ENCODE results near the gene CCL13. TPM values are rescaled to one million over a fixed set of nuclear protein-coding genes. Genes with fewer than 3 reads are reported as not detected.

Gene CCL13
- total and polyA plus RNA-seq, 4 donors = 0.12 to 0.84 TPM; not detected in 2

DNA sequence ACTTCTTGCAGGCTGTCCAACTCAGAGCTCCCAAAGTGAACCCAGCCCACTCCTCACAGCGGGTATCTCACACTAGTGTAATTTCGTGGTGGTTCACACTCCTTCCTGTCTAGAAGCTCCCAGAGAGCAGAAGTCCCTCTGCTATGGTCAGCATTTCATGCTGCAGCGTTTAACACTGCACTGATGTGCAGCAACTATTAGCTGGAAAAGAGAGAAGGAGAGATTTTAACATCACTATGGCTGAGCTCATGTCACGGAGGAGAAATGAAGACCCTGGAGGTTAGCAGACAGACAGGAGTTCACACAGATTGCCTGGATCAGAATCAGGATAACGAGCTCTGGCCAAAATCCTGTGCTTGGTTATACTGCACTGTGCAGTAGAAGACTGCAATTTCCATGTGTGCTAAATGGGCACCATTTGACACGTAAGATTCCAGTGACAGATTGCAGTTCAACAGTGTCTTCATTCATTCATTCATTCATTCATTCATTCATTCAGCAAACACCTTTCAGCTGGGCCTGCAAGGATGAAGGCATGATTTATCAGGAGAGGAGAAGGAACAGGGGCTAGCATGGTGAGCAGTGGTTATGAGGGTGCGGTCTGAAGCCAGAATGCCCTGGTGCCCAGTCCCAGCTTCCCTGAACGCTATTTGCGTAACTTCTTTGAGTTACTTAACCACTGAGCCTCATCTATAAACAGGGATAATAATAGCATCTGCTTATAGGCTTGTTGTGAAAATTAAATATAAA, 12.1 kb downstream of the CCL13 start:
- WGBS = 59% methylated on average over 9 of the region's 9 CpGs
- no peaks in the 10 kb centered on the region for H3K27me3 ChIP-seq (ENCODE audit: control insufficient read depth in 4 of 4, insufficient read depth in 4 of 4, low read length in 3 of 4)
- H3K9me3 ChIP-seq (ENCODE audit: control insufficient read depth in 4 of 4, low read length in 3 of 4) = no peaks in the 10 kb centered on the region
- TF ChIP-seq GABPA (IDR thresholded peaks at IDR 0.05 in 1 of 2, conservative IDR thresholded peaks at IDR 0.05 in 1 of 2) (no peak), RAD21 (IDR thresholded peaks at IDR 0.05) (no peak), SP1 (IDR thresholded peaks at IDR 0.05) (no peak)
- no peak for DNase-seq (ENCODE audit: low spot score)
- H3K9ac ChIP-seq (ENCODE audit: low read depth in 1 of 2, low read length in 2 of 2) = no peak overlapping the region
- H3K4me3 ChIP-seq (ENCODE audit: low read depth in 1 of 3, low read length in 3 of 3) = no peak overlapping the region
- peaks cover 7 to 20% (median 18%) of the 10 kb centered on the region in 4 donors for H3K4me1 ChIP-seq (ENCODE audit: control insufficient read depth in 4 of 4, insufficient read depth in 4 of 4, low read length in 3 of 4)
- no peak overlapping the region for H3K27ac ChIP-seq (ENCODE audit: low read depth in 1 of 2, low read length in 2 of 2)
- no peaks in the 10 kb centered on the region for H3K36me3 ChIP-seq (ENCODE audit: control insufficient read depth in 4 of 4, insufficient read depth in 3 of 4, low read depth in 1 of 4, low read length in 3 of 4)

DNA sequence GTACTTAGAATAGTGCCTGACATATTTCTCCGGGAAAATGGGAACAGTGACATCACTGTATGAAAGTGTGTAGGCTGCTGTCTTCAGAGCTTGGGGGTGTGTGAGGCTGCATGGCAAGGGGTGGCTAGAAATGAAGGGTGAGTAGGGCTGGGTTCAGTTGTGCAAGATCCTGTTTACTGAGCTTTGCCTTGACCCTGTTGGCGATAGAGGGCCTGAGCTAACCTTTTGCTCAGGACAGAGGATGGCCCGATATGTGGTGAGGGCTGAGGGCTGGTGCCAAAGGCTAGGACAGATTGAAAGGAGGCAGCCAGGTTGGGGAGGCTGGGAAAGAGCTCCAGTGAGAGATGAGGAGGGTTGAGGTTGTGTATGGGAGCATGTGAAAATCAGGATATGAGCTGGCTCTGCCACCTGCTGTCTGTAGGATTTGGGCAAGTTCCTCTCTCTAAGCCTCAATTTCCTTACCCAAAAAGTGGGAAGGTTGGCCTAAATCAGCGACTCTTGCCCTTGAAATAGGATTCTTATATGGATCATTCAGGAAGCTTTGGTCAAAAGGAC, 12.7 kb downstream of the CCL13 start:
- TF ChIP-seq EGR1 (IDR thresholded peaks at IDR 0.05; ENCODE audit: low read depth in 2 of 2) (no peak), FOXA1 (IDR thresholded peaks at IDR 0.05) (peak; percentile 74), YY1 (IDR thresholded peaks at IDR 0.05) (peak; percentile 50), FOXA2 (IDR thresholded peaks at IDR 0.05) (peak; percentile 84), CTCF (IDR thresholded peaks at IDR 0.05; ENCODE audit: low read depth, low read length, missing input control) (no peak), HNF4G (IDR thresholded peaks at IDR 0.05) (no peak), RAD21 (IDR thresholded peaks at IDR 0.05) (no peak), HNF4A (conservative IDR thresholded peaks at IDR 0.05) (peak; percentile 68 to 87), GABPA (IDR thresholded peaks at IDR 0.05 in 1 of 2, conservative IDR thresholded peaks at IDR 0.05 in 1 of 2) (peak in 1 of 2 donors; percentile 65), TAF1 (conservative IDR thresholded peaks at IDR 0.05) (no peak), MAX (IDR thresholded peaks at IDR 0.05) (peak; percentile 64), NR2F2 (IDR thresholded peaks at IDR 0.05) (peak; percentile 63), SP1 (IDR thresholded peaks at IDR 0.05) (peak; percentile 58), JUND (IDR thresholded peaks at IDR 0.05) (peak in 1 of 2 donors; percentile 54), RXRA (IDR thresholded peaks at IDR 0.05) (peak; percentile 94 to 95)
- TF ChIP-seq, protein P1, sequence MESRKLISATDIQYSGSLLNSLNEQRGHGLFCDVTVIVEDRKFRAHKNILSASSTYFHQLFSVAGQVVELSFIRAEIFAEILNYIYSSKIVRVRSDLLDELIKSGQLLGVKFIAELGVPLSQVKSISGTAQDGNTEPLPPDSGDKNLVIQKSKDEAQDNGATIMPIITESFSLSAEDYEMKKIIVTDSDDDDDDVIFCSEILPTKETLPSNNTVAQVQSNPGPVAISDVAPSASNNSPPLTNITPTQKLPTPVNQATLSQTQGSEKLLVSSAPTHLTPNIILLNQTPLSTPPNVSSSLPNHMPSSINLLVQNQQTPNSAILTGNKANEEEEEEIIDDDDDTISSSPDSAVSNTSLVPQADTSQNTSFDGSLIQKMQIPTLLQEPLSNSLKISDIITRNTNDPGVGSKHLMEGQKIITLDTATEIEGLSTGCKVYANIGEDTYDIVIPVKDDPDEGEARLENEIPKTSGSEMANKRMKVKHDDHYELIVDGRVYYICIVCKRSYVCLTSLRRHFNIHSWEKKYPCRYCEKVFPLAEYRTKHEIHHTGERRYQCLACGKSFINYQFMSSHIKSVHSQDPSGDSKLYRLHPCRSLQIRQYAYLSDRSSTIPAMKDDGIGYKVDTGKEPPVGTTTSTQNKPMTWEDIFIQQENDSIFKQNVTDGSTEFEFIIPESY (IDR thresholded peaks at IDR 0.05) = no peak
- TF ChIP-seq, protein P2, sequence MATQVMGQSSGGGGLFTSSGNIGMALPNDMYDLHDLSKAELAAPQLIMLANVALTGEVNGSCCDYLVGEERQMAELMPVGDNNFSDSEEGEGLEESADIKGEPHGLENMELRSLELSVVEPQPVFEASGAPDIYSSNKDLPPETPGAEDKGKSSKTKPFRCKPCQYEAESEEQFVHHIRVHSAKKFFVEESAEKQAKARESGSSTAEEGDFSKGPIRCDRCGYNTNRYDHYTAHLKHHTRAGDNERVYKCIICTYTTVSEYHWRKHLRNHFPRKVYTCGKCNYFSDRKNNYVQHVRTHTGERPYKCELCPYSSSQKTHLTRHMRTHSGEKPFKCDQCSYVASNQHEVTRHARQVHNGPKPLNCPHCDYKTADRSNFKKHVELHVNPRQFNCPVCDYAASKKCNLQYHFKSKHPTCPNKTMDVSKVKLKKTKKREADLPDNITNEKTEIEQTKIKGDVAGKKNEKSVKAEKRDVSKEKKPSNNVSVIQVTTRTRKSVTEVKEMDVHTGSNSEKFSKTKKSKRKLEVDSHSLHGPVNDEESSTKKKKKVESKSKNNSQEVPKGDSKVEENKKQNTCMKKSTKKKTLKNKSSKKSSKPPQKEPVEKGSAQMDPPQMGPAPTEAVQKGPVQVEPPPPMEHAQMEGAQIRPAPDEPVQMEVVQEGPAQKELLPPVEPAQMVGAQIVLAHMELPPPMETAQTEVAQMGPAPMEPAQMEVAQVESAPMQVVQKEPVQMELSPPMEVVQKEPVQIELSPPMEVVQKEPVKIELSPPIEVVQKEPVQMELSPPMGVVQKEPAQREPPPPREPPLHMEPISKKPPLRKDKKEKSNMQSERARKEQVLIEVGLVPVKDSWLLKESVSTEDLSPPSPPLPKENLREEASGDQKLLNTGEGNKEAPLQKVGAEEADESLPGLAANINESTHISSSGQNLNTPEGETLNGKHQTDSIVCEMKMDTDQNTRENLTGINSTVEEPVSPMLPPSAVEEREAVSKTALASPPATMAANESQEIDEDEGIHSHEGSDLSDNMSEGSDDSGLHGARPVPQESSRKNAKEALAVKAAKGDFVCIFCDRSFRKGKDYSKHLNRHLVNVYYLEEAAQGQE (IDR thresholded peaks at IDR 0.05) = no peak
- TF ChIP-seq, protein P3, sequence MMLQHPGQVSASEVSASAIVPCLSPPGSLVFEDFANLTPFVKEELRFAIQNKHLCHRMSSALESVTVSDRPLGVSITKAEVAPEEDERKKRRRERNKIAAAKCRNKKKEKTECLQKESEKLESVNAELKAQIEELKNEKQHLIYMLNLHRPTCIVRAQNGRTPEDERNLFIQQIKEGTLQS (IDR thresholded peaks at IDR 0.05) = no peak
- H3K9ac ChIP-seq (ENCODE audit: low read depth in 1 of 2, low read length in 2 of 2) = no peak overlapping the region
- H3K4me3 ChIP-seq (ENCODE audit: low read depth in 1 of 3, low read length in 3 of 3) = no peak overlapping the region
- no peak for DNase-seq (ENCODE audit: low spot score)
- no peak overlapping the region for H3K27ac ChIP-seq (ENCODE audit: low read depth in 1 of 2, low read length in 2 of 2)
- WGBS = 33% methylated on average over 4 of the region's 4 CpGs
- H3K4me1 ChIP-seq (ENCODE audit: control insufficient read depth in 4 of 4, insufficient read depth in 4 of 4, low read length in 3 of 4) = peaks cover 7 to 20% (median 18%) of the 10 kb centered on the region in 4 donors
- H3K36me3 ChIP-seq (ENCODE audit: control insufficient read depth in 4 of 4, insufficient read depth in 3 of 4, low read depth in 1 of 4, low read length in 3 of 4) = no peaks in the 10 kb centered on the region
- no peaks in the 10 kb centered on the region for H3K27me3 ChIP-seq (ENCODE audit: control insufficient read depth in 4 of 4, insufficient read depth in 4 of 4, low read length in 3 of 4)
- no peaks in the 10 kb centered on the region for H3K9me3 ChIP-seq (ENCODE audit: control insufficient read depth in 4 of 4, low read length in 3 of 4)
